GM18505 (cell line): ENCODE measurements around the gene SETD7.
A peak's percentile ranks its signal among the peaks of the same experiment; 100 is the strongest.

Experiments used
- ATAC-seq: cut with Tn5 transposase; IDR thresholded peaks from one replicate; pipeline ENCODE4 v1.9.1; 2021; ENCODE audit not compliant: unreplicated experiment
- POLR2A ChIP-seq: IDR thresholded peaks from 4 replicates; pipeline ENCODE4 v1.6.1; 2011; ENCODE audit warnings: borderline replicate concordance; ENCODE audit not compliant: insufficient read depth, insufficient read length; ENCODE audit errors: extremely low read depth

SETD7 gene

DNA sequence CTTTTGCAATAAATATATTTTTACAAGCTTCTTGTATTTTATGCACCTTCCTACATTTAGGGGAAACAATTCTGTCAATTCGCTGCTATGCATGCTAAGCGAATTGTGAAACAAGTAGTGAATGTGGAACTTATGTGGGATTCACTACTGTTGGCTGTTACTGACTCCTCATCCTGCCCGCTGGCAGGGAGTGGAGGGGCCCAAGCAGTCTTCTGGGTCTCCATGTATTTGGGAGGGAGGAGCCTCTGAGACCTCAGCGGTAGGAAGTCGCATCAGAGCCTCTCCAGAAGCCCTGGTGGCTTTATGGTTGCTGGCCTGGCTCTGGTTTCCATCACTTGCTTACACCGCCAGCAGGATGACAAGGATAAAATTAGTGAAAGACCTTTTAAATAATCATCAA, 3.7 kb upstream of the SETD7 start:
- TF ChIP-seq POLR2A: no peak
- ATAC-seq: no peak

DNA sequence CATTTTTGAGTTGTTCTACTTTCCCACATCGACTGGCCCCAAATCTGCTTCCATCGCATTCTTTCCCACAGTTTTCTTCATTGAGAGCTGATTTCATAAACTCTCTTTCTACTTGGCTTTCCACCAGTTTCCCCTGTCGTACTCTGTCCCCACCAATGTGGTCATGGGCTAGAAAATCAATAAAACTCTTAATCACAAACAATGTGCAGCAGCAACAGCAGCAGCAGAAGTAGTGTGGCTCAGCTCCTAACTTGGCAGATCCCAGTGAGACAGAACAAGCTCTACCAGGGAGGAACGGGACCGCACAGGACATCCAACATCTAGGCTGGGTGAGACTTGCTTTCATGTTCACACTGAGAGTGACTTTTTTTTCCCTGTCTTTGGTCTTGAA, 3.1 kb upstream of the SETD7 start:
- no peak for TF ChIP-seq POLR2A
- no peak for ATAC-seq

DNA sequence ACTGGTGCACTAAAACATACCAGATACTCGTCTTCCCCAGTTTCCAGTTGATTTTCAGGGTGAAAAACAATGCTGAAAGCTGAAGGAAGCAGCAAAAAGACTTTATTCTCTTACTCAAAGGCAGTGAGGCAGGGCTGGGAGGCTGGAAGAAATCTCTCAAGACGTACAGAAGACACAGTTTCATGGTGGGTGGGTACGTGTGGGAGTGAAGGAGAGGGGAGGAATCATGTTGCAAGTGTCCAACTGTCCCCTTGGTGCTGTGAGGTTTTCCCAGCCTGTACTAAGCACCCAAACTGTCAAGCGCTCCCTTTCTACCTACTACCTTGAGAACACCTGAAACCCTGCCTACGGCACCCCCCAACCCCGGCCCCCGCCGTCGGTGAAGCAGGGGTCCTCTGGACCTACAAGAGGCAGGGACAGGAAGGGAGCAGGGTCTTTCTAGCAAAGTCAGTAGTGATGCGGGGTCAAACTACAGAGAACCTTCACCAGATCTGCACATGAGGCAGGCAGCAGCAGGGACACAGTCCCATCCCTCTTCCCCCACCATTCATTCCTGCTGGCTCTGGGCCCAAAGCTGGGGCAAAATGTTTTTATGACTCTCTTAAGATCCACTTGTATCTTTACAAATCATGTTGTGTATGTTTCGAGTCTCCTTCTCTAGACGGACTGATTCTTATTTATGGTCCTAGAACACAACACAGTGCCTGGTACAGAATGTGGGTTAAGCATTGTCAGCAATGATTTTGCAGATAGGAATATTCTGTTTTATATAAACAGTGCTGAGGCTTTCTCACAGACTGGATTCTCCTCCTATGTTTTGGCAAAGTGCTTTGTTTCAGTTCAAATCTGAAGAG, 2.4 kb upstream of the SETD7 start:
- no peak for ATAC-seq
- no peak for TF ChIP-seq POLR2A

DNA sequence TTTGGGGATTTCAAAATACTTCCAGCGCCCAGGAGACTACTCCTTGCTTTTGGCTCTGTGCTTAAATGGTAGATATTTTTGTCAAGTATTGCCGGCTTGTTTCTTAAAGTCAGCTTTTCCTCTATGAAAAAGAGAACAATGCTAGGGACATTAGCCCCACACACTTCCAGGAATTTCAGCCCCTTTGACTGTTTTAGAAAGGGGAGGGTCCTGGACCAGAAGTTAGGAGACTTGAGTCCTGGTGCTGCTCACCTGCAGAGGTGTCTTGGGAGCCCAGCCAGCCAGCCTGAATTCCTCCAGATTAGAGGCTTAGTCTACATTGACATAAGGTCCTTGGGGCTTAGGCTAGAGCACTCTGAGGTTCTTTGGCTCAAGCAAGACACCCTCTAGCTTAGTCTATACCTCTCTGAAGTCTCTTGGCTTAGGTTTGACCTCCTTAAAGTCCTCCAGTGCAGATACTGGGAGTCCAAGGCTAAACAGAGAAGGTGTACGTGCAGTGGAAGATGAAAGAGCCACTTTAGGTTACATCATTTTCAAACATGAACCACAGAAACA, 1.6 kb upstream of the SETD7 start:
- no peak for ATAC-seq
- TF ChIP-seq POLR2A: no peak

DNA sequence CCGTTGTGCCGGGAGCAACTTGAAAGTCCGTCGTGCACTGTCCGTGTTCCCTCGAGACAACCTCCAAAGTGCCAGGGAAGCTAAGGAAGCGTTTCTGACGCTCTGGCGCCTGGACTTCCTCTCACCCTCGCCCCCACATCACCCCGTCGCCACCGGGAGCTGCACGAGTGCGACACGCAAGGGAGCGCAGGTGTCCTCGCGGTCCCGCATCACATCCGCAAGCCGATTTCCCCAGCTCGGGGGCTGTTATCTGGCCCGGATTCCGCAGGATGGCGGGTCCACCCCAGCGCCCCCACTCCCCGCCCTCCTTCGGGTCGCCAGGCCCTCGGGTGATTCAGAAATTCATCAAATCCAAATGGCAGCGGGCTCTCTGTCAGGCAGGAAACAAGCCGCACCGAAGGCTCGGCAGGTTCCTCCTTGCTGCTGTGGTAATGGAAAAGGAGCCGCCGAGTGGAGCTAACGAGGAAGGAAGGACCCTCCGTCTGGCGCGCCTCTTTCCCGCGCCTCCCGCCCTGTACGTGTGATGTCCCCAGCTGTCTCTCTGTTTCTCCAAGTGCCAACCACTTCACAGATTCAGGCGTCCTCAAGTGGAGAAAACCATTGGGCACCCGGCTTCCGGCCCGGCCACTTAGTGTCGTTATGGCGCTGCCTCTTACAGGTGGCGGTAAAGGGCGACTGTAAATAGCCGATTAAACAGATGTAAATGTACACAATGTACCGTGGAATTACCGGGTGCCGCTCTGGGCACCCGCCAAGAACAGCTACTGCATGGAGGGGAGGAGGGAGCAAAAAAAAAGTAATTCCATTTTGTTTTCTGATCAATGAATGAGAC, 921 bp upstream of the SETD7 start:
- peak; percentile 27 for ATAC-seq
- TF ChIP-seq POLR2A: no peak

GRCh38 chr4:139555705-139556070, 331 bp downstream of the SETD7 start:
- peak; percentile 22 for ATAC-seq

DNA sequence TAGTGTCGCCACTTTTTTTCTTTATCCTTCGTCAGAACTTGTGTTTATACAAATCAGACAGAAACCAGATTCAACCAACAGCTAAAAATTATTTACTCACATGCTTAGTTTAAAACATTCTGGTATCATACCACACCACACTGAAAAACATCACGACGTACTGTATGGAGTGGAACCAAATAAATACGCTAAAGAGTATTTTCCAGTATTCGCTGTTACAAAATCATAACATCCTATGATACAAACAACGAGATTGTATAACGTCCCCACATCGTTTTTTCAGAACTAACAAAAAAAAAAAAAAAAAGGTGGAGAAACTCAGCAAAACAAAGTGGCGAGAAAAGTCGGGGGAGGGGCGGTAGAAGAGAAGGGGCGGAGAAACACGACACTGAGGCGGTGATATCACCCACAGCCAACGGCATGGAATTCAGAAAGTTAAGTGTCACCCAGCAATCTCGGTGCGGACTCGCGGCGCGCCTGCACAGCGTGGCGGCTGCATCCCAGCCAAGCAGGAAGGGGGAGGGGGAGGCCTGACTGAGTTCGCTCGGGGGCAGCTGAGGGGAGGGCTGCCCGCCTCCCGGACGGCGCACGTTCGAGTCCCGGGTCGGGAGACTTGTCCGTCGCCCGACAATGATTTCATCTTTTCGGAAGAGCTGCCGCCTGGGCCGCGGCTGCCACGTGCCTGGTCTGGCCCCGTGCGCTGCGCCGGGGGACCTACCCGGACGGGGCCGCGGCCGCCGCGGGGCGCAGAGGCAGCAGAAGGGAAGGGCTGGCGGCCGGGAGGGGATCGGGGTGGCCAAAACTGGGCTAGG, 920 bp downstream of the SETD7 start:
- peak; percentile 38 for ATAC-seq

More at GRCh38 chr4:139555705-139556070, 331 bp downstream of the SETD7 start:
- TF ChIP-seq POLR2A: no peak

DNA sequence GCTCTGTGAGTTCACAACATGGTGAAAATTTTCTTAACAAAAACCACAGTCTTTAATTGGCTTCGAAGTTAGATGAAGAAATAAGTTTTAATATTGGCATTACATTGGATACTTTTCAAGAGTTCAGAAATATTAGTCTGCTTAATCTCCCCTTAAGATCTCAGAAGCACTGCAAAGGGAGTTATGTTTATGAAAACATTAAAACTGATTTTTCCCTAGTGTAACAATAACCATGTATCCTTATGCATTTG, 1.5 kb downstream of the SETD7 start:
- no peak for ATAC-seq

More for the DNA sequence above, 920 bp downstream of the SETD7 start:
- peak; percentile 31 for TF ChIP-seq POLR2A

DNA sequence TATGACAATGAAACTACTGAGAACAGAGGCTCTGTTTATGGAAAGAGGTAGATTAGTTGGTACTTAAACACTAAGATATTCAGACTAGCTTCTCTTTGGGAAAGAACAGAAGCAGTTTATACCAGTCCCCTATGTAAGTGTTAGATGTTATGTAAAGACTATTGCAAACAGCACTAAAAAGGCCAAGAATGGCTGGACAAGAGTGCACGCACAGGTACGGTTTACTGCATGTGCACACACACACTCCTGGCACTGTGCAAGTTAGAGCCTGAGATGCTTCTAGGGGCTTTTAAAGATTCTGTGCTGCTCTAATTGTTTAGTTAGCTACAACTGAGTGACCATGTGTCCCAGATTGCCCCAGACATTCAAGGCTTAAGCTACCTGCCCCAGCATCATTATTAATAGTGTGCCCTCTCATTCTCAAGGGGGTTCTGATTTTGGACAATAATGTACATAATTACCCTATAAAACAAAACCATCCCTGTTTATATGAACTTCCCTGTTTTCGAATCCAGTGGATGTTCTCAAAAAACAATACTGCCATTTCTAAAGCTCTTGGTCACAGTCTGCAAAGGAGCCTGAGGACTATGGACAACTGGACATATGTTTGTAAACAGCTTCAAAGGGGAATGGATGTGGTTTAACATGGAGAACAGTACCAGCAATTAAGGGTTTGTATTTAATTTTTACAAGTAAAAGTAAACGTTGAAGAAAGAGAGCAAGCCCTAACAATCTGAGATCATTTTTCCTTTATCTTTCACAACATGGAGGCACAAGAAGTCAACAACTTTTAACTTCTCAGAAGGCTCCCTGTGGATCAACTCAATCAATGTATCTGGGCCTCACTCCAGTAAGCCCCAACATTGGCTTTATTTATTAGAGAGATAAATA, 2.0 kb downstream of the SETD7 start:
- no peak for ATAC-seq
- TF ChIP-seq POLR2A: no peak

More for the DNA sequence above, 1.5 kb downstream of the SETD7 start:
- no peak for TF ChIP-seq POLR2A

DNA sequence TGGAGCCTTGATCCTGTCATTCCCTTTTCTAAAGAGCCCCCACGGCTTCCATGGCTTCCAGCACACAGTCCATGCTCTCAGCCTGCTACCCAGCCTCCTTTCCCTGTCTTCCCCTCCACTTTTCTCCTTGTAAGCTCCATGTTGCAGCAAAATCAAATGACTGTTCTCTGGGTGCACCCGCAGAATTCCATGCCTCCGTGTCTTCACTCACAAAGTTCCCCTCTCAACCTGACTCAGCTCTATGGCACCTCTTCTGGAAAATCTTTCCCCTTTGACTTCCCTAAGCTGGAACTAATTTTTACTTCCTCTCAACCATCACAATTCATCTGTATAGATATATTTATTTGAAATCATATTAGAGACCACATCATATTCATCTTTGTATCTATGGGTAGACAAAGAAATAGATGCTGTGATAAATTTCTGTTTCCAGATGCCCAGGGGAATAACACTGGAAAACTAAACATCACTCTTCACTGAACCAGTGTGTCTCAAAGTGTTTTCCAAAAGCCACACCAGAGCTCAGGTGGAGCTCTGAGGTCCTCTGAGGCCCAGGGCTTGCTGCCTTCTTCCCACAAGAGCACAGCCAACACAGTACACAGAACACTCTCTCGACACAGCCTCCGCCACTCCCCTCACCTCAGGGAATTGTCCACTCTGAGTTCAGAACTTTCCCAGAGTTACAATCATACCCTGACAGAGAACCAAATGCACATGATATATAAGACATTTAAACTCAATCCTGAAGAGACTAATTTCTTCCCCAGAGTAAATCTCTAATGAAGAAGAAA, 3.3 kb downstream of the SETD7 start:
- TF ChIP-seq POLR2A: no peak
- ATAC-seq: no peak

GRCh38 chr4:139550724-139551429, 5.1 kb downstream of the SETD7 start:
- TF ChIP-seq POLR2A: no peak
- ATAC-seq: no peak

- no peak for TF ChIP-seq POLR2A
- ATAC-seq: no peak
Observed at GRCh38 chr4:139547979-139548378, 8.0 kb downstream of the SETD7 start.

DNA sequence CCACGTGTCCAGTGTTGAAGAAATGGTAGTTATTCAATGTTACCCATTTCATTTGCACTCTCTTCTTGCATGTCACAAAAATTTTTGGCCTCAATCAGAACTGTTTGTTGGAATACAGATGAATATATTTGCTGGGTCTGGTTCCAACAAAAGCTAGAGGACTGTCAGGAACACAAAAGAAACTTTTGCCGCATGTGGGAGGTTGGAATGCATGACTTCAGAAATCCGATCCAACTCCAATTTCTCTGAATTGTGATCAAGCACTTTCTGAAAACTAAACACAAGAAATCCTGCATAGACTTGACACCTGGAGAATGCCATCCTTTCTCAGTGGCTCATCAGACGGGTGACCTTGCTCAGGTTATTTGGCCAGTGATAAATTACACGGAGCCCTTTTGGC, 15.4 kb downstream of the SETD7 start:
- TF ChIP-seq POLR2A: no peak
- no peak for ATAC-seq
